HepG2 (cell line): ENCODE results near the gene SENP7. TPM values are rescaled to one million over a fixed set of nuclear protein-coding genes. Genes with fewer than 3 reads are reported as not detected.
A peak's percentile ranks its signal among the peaks of the same experiment; 100 is the strongest.

Experiments used
- FOXA1 ChIP-seq, 2 experiments: fragments of 450-650 bp in 1 of 2; sonication (generic) in 1 of 2; formaldehyde crosslinking in 1 of 2; IDR thresholded peaks; 2 replicates each; pipeline versions ENCODE4 v1.4.0 to v1.6.1; 2016 to 2020; ENCODE audit warnings: missing genetic modification reagents in 1 of 2
- GLMP ChIP-seq: sonication (generic); formaldehyde crosslinking; IDR thresholded peaks from 2 replicates; pipeline ENCODE4 v1.9.0; 2021; ENCODE audit warnings: missing genetic modification reagents, mild to moderate bottlenecking, borderline replicate concordance
- HHEX ChIP-seq: IDR thresholded peaks from 2 replicates; pipeline ENCODE4 v1.6.1; 2016; ENCODE audit warnings: control low read depth
- LBX2 ChIP-seq: sonication (generic); formaldehyde crosslinking; IDR thresholded peaks from 2 replicates; pipeline ENCODE4 v1.5.0; 2020; ENCODE audit warnings: missing genetic modification reagents, mild to moderate bottlenecking, borderline replicate concordance
- PAXIP1 ChIP-seq: sonication (generic); formaldehyde crosslinking; conservative IDR thresholded peaks from 2 replicates; pipeline ENCODE4 v1.4.0; 2020; ENCODE audit warnings: mild to moderate bottlenecking, missing genetic modification reagents, moderate library complexity
- PLSCR1 ChIP-seq: sonication (generic); formaldehyde crosslinking; IDR thresholded peaks from 2 replicates; pipeline ENCODE4 v1.5.0; 2020; ENCODE audit warnings: missing genetic modification reagents, mild to moderate bottlenecking, borderline replicate concordance
- RAD51 ChIP-seq: fragments of 450-650 bp; IDR thresholded peaks from 2 replicates; pipeline ENCODE4 v1.6.1; 2016; ENCODE audit warnings: borderline replicate concordance
- RELA ChIP-seq: sonication (generic); formaldehyde crosslinking; IDR thresholded peaks from 2 replicates; pipeline ENCODE4 v1.4.0; 2020; ENCODE audit warnings: missing genetic modification reagents
- REST ChIP-seq, 2 experiments: IDR thresholded peaks; 2 replicates each; pipeline ENCODE4 v1.6.1; 2011 to 2012; ENCODE audit warnings: low read length in 2 of 2, borderline replicate concordance in 1 of 2, low read depth in 1 of 2, mild to moderate bottlenecking in 1 of 2, moderate library complexity in 1 of 2
- RFX1 ChIP-seq: fragments of 450-650 bp; IDR thresholded peaks from 2 replicates; pipeline ENCODE4 v1.6.1; 2017
- RXRB ChIP-seq: IDR thresholded peaks from 2 replicates; pipeline ENCODE4 v1.6.1; 2016; ENCODE audit warnings: borderline replicate concordance, missing genetic modification reagents, missing compliant biosample characterization
- SMAD1 ChIP-seq: sonication (generic); formaldehyde crosslinking; IDR thresholded peaks from 2 replicates; pipeline ENCODE4 v1.4.0; 2020; ENCODE audit warnings: missing genetic modification reagents, low read depth, mild to moderate bottlenecking, borderline replicate concordance
- YEATS4 ChIP-seq: sonication (generic); formaldehyde crosslinking; IDR thresholded peaks from 2 replicates; pipeline ENCODE4 v1.4.0; 2020; ENCODE audit warnings: missing genetic modification reagents, borderline replicate concordance
- ZBTB14 ChIP-seq: sonication (generic); formaldehyde crosslinking; IDR thresholded peaks from 2 replicates; pipeline ENCODE4 v1.4.0; 2020; ENCODE audit warnings: missing genetic modification reagents
- ZNF430 ChIP-seq: sonication (generic); formaldehyde crosslinking; IDR thresholded peaks from 2 replicates; pipeline ENCODE4 v1.9.0; 2021; ENCODE audit warnings: mild to moderate bottlenecking, missing genetic modification reagents
- ZNF468 ChIP-seq: sonication (generic); formaldehyde crosslinking; IDR thresholded peaks from 2 replicates; pipeline ENCODE4 v1.8.0; 2022; ENCODE audit warnings: mild to moderate bottlenecking, moderate library complexity, missing genetic modification reagents
- ZNF790 ChIP-seq: sonication (generic); formaldehyde crosslinking; IDR thresholded peaks from 2 replicates; pipeline ENCODE4 v1.8.0; 2022; ENCODE audit warnings: missing genetic modification reagents, mild to moderate bottlenecking, borderline replicate concordance
- polyA plus RNA-seq, 8 experiments: library from polyadenylated mRNA; depleted of rRNA in 3 of 8; stranded (reverse) in 7 of 8; unstranded in 1 of 8; fragments of >200 nt; fragmentation: Illumina TruSeq in 4 of 8; extraction: Trizol in 4 of 8; gene quantifications; 2 replicates each; pipeline versions ENCODE4 v1.2.1 to v1.2.3, GENCODE V29; 2011 to 2016; ENCODE audit warnings: low read depth in 4 of 8, missing spikeins in 1 of 8, mixed read lengths in 1 of 8; ENCODE audit not compliant: insufficient read depth in 1 of 8
- total RNA-seq, 5 experiments: library from RNA; depleted of rRNA; stranded (reverse); fragments of >200 nt; fragmentation: Illumina TruSeq; extraction: Trizol; gene quantifications; 2 replicates each; pipeline ENCODE4 v1.2.3, GENCODE V29; 2016; ENCODE audit warnings: low read depth in 1 of 5

The SENP7 gene
- total and polyA plus RNA-seq, 2 of the 13 experiments (the other 11 are each of a cell fraction or from before 2014, with no cell fraction given), result 9.1 to 10.3 TPM

GRCh38 chr3:101561630-101562328, 48.8 kb upstream of the SENP7 start, which contains the start of gene TRMT10C (continued):
- TF ChIP-seq REST (IDR thresholded peaks at IDR 0.05; ENCODE audit: borderline replicate concordance in 1 of 2, low read depth in 1 of 2, low read length in 2 of 2), result peak in 1 of 2 experiments; percentile 71; a peak in 1 of 4 replicates
- peak; percentile 71; the same call in 1 of the 2 replicates for TF ChIP-seq ZNF430
- TF ChIP-seq YEATS4 (CRISPR knock-in tag), result peak; percentile 75; the same call in 1 of the 2 replicates
- TF ChIP-seq RXRB (CRISPR knock-in tag), result peak; percentile 60; the same call in 1 of the 2 replicates
- no peak for TF ChIP-seq ZNF468 (CRISPR knock-in tag)
- TF ChIP-seq GLMP (CRISPR knock-in tag), result no peak
- no peak for TF ChIP-seq HHEX (CRISPR knock-in tag)
- no peak; the same call in 1 of the 2 replicates for TF ChIP-seq LBX2 (CRISPR knock-in tag)
- no peak for TF ChIP-seq ZNF790 (CRISPR knock-in tag)
- TF ChIP-seq FOXA1 (IDR thresholded peaks at IDR 0.05), result no peak
- 0 out of 2 replicates have a peak, but pooled peaks have one; percentile 30 for TF ChIP-seq FOXA1 (CRISPR knock-in tag; IDR thresholded peaks at IDR 0.05)
- TF ChIP-seq RFX1, result no peak
- no peak for TF ChIP-seq RELA
- no peak for TF ChIP-seq SMAD1
- no peak for TF ChIP-seq ZBTB14 (CRISPR knock-in tag)
- no peak for TF ChIP-seq RAD51
- TF ChIP-seq PAXIP1, result 0 out of 2 replicates have a peak, but pooled peaks have one; percentile 25
- TF ChIP-seq PLSCR1 (CRISPR knock-in tag), result no peak
